Endothelial cell of umbilical vein (primary cell): ENCODE measurements around the gene ST3GAL4. TPM values are rescaled to one million over a fixed set of nuclear protein-coding genes. Genes with fewer than 3 reads are reported as not detected.
A peak's percentile ranks its signal among the peaks of the same experiment; 100 is the strongest.

ENCODE experiments used
- BruUV-seq: library from RNA; stranded (reverse); fragments of 400-500 nt; replicated peaks from 2 replicates; lab custom pipeline; 2021; lab: Mats Ljungman, UMichigan
- CTCF ChIA-PET: fragments of 300-600, 350-600 bp; sonication (Branson Sonifier 250); formaldehyde crosslinking; loops from one replicate; lab custom pipeline; 2021; ENCODE audit warnings: antibody characterized with exemption, inconsistent platforms; lab: Charles Lee
- POLR2A ChIA-PET: fragments of 300-600, 350-600 bp; sonication (Branson Sonifier 250); formaldehyde crosslinking; loops from one replicate; lab custom pipeline; 2021; ENCODE audit warnings: antibody characterized with exemption, inconsistent platforms; lab: Charles Lee
- DNase-seq: peaks from one replicate; pipeline ENCODE4 v3.0.0-alpha.2; 2011; ENCODE audit warnings: low read depth, low spot score
- FAIRE-seq: peaks from 2 replicates; lab custom pipeline; 2011; peaks lifted over from hg19 to GRCh38; lab: Jason Lieb, UNC
- H2AFZ ChIP-seq: 2 replicates; pipeline ENCODE4 v1.6.0; 2012; ENCODE audit warnings: low read depth, low read length, control low read depth, inconsistent platforms
- H3K27ac ChIP-seq: 2 replicates; pipeline ENCODE4 v1.5.1; 2011; ENCODE audit warnings: low read depth, mild to moderate bottlenecking, control low read depth, low read length, moderate library complexity; ENCODE audit not compliant: insufficient read depth
- H3K27me3 ChIP-seq, 2 experiments: 2 replicates each; pipeline versions ENCODE4 v1.6.0 to v1.6.1; 2011; ENCODE audit warnings: low read length in 2 of 2, mixed read lengths in 1 of 2; ENCODE audit not compliant: control insufficient read depth in 2 of 2, insufficient read depth in 2 of 2
- H3K36me3 ChIP-seq, 2 experiments: 2 replicates in 1 of 2; 3 replicates in 1 of 2; pipeline ENCODE4 v1.5.1; 2011; ENCODE audit warnings: low read length in 2 of 2, mild to moderate bottlenecking in 1 of 2, moderate library complexity in 1 of 2; ENCODE audit not compliant: control insufficient read depth in 2 of 2, insufficient read depth in 2 of 2; ENCODE audit errors: extremely low read depth in 1 of 2
- H3K4me1 ChIP-seq: 3 replicates; pipeline ENCODE4 v1.5.1; 2011; ENCODE audit warnings: mild to moderate bottlenecking, low read length; ENCODE audit not compliant: control insufficient read depth, insufficient read depth; ENCODE audit errors: extremely low read depth
- H3K4me2 ChIP-seq: 2 replicates; pipeline ENCODE4 v1.6.1; 2011; ENCODE audit warnings: low read length, control low read depth, mixed read lengths; ENCODE audit not compliant: insufficient read depth
- H3K4me3 ChIP-seq, 3 experiments: fragments of 200-600 bp in 1 of 3; sonication (generic), shearing (Covaris generic) in 1 of 3; replicated peaks in 1 of 3; 2 replicates each; pipeline ENCODE4 v1.5.1; 2011 to 2016; ENCODE audit warnings: control low read depth in 3 of 3, low read length in 3 of 3, mild to moderate bottlenecking in 2 of 3, inconsistent platforms in 1 of 3, low read depth in 1 of 3, moderate library complexity in 1 of 3; ENCODE audit not compliant: insufficient read depth in 1 of 3
- H3K79me2 ChIP-seq: 2 replicates; pipeline ENCODE4 v1.6.0; 2012; ENCODE audit warnings: low read length, inconsistent platforms; ENCODE audit not compliant: control insufficient read depth, insufficient read depth
- H3K9ac ChIP-seq: replicated peaks from 2 replicates; pipeline ENCODE3; 2011; ENCODE audit warnings: low read length, control low read depth; ENCODE audit not compliant: insufficient read depth; ENCODE audit errors: extremely low read depth
- H3K9me1 ChIP-seq: replicated peaks from 3 replicates; pipeline ENCODE4 v1.6.0; 2011; ENCODE audit warnings: mild to moderate bottlenecking, low read length; ENCODE audit not compliant: control insufficient read depth, insufficient read depth; ENCODE audit errors: extremely low read depth
- H3K9me3 ChIP-seq: replicated peaks from 2 replicates; pipeline ENCODE4 v1.5.1; 2012; ENCODE audit warnings: low read length, inconsistent platforms; ENCODE audit not compliant: control insufficient read depth, insufficient read depth
- H4K20me1 ChIP-seq: replicated peaks from 2 replicates; pipeline ENCODE3; 2011; ENCODE audit warnings: mild to moderate bottlenecking, low read length; ENCODE audit not compliant: control insufficient read depth, insufficient read depth; ENCODE audit errors: extremely low read depth
- CTCF ChIP-seq, 2 donors: IDR thresholded peaks; 1 replicate in 1 of 2; 2 replicates in 1 of 2; pipeline ENCODE4 v1.5.1; 2011; ENCODE audit warnings: low read length in 2 of 2, mild to moderate bottlenecking in 2 of 2, moderate library complexity in 2 of 2, control low read depth in 1 of 2, inconsistent platforms in 1 of 2, low read depth in 1 of 2; ENCODE audit not compliant: insufficient read depth in 1 of 2; ENCODE audit errors: extremely low read depth in 1 of 2
- EZH2 ChIP-seq: IDR thresholded peaks from 2 replicates; pipeline ENCODE4 v1.6.1; 2012; ENCODE audit warnings: borderline replicate concordance, low read depth, mild to moderate bottlenecking, moderate library complexity, low read length, inconsistent platforms; ENCODE audit not compliant: severe bottlenecking
- FOS ChIP-seq: IDR thresholded peaks from 2 replicates; pipeline ENCODE4 v1.6.1; 2011; ENCODE audit warnings: mild to moderate bottlenecking, low read length, moderate library complexity, borderline replicate concordance; ENCODE audit not compliant: insufficient read depth
- GATA2 ChIP-seq: IDR thresholded peaks from 2 replicates; pipeline ENCODE4 v1.7.0; 2011; ENCODE audit warnings: low read depth, mild to moderate bottlenecking, moderate library complexity, mixed read lengths, low read length; ENCODE audit not compliant: insufficient read length, insufficient read depth
- JUN ChIP-seq: IDR thresholded peaks from 2 replicates; pipeline ENCODE4 v1.6.1; 2011; ENCODE audit warnings: borderline replicate concordance, low read depth; ENCODE audit not compliant: insufficient read length, insufficient read depth
- MYC ChIP-seq: IDR thresholded peaks from one replicate; pipeline ENCODE4 v1.6.1; 2011; ENCODE audit warnings: mild to moderate bottlenecking, low read depth, low read length
- POLR2A ChIP-seq: IDR thresholded peaks from 2 replicates; pipeline ENCODE4 v1.6.1; 2012; ENCODE audit warnings: low read depth, mild to moderate bottlenecking, control low read depth, low read length
- dilution Hi-C: fragments of 300-500 bp; cut with MboI; formaldehyde crosslinking; loops from one replicate; pipeline ENCODE4 v1.15.0; 2019; ENCODE audit warnings: low sequenced_read_pairs; ENCODE audit not compliant: extremely low pct_ligation_motif_present
- intact Hi-C: fragments of 100-400 bp; cut with micrococcal nuclease; formaldehyde crosslinking; loops from one replicate; pipeline ENCODE4 v1.10.0; 2022
- polyA plus RNA-seq, 4 experiments: library from polyadenylated mRNA; depleted of rRNA in 3 of 4; stranded (reverse) in 3 of 4; unstranded in 1 of 4; fragments of >200 nt; gene quantifications; 2 replicates each; pipeline versions ENCODE4 v1.2.1 to v1.2.3, GENCODE V29; 2011 to 2012; ENCODE audit warnings: missing spikeins in 1 of 4
- total RNA-seq: library from RNA; stranded (reverse); gene quantifications from 2 replicates; pipeline ENCODE4 v1.2.3, GENCODE V29; 2021

Gene ST3GAL4
- total and polyA plus RNA-seq, 2 donors (not counting 3 experiments of a cell fraction or from before 2014, with no cell fraction given) = 17.7 to 19.4 TPM

DNA sequence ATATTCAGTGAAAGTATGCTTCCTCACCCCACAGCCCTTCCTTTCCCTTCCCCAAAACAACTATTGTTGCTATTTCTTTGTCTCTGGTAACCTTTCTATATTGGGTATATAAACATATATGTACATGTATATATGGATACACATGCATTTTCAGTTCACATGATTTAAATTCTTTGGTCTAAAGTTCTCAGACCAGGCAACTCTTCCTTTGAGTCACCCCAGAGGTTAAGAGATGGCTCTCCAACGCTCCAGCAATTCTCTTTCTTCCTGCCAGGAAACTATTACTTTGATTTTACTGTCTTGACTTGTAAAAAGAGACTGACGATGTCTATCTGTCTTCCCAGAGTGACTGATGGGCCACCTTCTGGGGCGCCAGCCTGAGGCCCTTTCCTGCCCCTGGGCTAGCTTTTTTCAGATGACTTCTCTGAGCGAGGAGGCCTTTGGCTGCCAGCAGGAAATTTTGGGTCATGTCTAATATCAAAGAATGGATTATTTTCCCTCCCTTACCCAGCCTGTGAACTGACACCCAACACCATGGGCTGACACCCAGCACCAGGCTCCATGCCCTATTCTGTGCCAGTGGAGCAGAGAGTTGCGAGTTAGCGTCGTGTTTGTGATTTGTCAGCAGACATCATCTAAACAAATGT lies 14.4 kb upstream of the ST3GAL4 start:
- intact Hi-C loops (no loop called here), dilution Hi-C loops (no loop called here)
- Histone ChIP-seq H3K9ac (no peak overlapping the region), H3K36me3 (no peaks in the 10 kb centered on the region), H3K27me3 (no peaks in the 10 kb centered on the region), H3K4me3 (no peak overlapping the region), H3K4me2 (peak overlapping the region; percentile 31), H3K27ac (peak overlapping the region; percentile 53), H3K9me1 (no peaks in the 10 kb centered on the region), H3K79me2 (no peaks in the 10 kb centered on the region), H4K20me1 (no peaks in the 10 kb centered on the region), H2AFZ (no peak overlapping the region), H3K9me3 (no peaks in the 10 kb centered on the region), H3K4me1 (peaks cover 51% of the 10 kb centered on the region)
- ChIA-PET CTCF (interaction anchor here (1.0 to 1.9 kb wide), 5 partner anchors 8 to 140 kb away, joined by 3 to 9 read pairs (median 6); partner anchors contain the start of gene ST3GAL4), POLR2A (interaction anchor here (1.0 kb wide), 1 partner anchor 13 kb away, joined by 3 read pairs; no protein-coding TSS in a partner anchor)
- BruUV-seq = no TSS peak
- TF ChIP-seq MYC (no peak), JUN (no peak), POLR2A (no peak), FOS (no peak), CTCF (IDR thresholded peaks at IDR 0.05; ENCODE audit: extremely low read depth in 1 of 2, insufficient read depth in 1 of 2, low read depth in 1 of 2, low read length in 2 of 2) (no peak), EZH2 (no peak), GATA2 (no peak)
- FAIRE-seq (no peak), DNase-seq (no peak)
